ENCODE data around the gene C14orf180.

The C14orf180 gene

DNA sequence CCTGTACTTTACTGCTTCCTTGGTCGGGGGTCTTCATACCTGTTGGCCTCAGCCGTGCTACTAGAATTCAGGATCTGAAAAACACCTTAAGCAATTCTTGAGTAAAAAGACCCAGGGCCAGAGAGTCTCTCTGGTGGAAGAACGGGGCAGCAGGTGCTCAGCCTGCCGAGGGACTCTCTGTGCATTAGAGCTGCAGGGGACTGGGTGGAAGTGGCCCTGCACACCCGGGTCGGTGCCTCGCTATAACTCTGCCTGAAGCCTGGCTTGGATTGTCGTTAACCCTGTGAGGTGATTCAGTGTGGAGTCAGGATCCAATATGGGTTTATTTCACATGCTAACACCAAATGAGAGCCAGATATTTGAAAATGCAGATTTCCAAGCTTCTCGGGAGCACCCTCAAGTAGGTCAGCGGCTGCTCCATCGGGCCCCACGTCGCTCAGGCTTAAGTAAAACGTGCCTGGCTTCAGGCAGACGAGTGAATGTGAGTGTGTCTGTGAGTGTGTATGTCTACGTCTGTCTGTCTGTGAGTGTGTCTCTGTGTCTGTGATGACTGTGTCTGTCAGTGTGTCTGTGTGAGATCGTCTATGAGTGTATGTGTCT, 35.1 kb upstream of the C14orf180 start:
- H3K27me3 ChIP-seq (ENCODE audit: control insufficient read depth in 2 of 2, insufficient read depth in 2 of 2, low read length in 2 of 2): peaks cover 0 to 16% of the 10 kb centered on the region in 2 donors
- H3K4me3 ChIP-seq (ENCODE audit: low read length in 2 of 2): no peak overlapping the region
- no peak overlapping the region for H3K27ac ChIP-seq (ENCODE audit: low read depth in 2 of 2, low read length in 2 of 2)
- H3K9me3 ChIP-seq (ENCODE audit: control insufficient read depth in 2 of 2, low read length in 2 of 2): no peaks in the 10 kb centered on the region
- no peak overlapping the region for H3K9ac ChIP-seq (ENCODE audit: low read depth in 1 of 2, low read length in 2 of 2)
- no peaks in the 10 kb centered on the region for H3K4me1 ChIP-seq (ENCODE audit: control insufficient read depth in 2 of 2, insufficient read depth in 2 of 2, low read length in 2 of 2)
- no peaks in the 10 kb centered on the region for H3K36me3 ChIP-seq (ENCODE audit: control insufficient read depth in 2 of 2, insufficient read depth in 2 of 2, low read length in 2 of 2)

DNA sequence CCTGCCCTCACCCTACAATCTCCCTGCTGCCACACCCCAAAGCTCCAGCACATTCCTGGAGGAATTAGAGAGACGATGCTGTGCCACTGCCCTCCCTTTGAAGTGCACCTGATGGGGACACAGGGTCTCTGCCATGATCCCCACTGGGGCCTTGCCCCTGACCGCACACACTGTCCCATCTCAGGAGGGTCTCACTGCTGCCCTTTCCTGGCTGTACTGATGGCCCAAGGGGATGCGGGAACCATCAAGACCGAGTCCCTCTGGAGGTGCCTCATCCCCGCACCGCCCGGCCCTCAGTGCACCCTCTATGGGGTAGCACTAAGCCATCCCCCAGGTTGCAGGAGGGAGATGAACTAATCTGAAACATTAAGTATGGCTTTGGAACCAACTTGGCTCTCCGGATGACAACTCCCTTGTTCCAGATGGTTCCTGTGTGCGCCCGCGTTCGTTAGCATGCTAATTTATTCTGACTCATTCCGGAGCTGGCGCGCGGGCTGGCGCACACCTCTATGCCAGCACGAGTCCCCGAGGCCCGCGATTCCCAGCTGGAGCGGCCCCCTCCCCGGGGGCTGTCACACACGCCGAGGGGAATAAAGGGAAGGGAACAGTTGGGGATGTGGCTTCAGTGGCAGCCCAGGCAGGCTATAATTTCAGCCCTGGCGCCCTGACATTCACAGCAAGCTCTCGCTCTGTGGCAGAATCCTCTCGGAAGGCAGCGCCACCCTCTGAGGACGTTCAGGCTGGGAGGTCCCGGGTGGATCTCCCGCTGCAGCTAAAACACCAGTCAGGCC, 34.2 kb upstream of the C14orf180 start:
- Histone ChIP-seq H3K9ac (ENCODE audit: low read depth in 1 of 2, low read length in 2 of 2) (no peak overlapping the region), H3K27ac (ENCODE audit: low read depth in 2 of 2, low read length in 2 of 2) (no peak overlapping the region), H3K4me3 (ENCODE audit: low read length in 2 of 2) (no peak overlapping the region), H3K27me3 (ENCODE audit: control insufficient read depth in 2 of 2, insufficient read depth in 2 of 2, low read length in 2 of 2) (peaks cover 0 to 16% of the 10 kb centered on the region in 2 donors), H3K4me1 (ENCODE audit: control insufficient read depth in 2 of 2, insufficient read depth in 2 of 2, low read length in 2 of 2) (no peaks in the 10 kb centered on the region), H3K36me3 (ENCODE audit: control insufficient read depth in 2 of 2, insufficient read depth in 2 of 2, low read length in 2 of 2) (no peaks in the 10 kb centered on the region), H3K9me3 (ENCODE audit: control insufficient read depth in 2 of 2, low read length in 2 of 2) (no peaks in the 10 kb centered on the region)

DNA sequence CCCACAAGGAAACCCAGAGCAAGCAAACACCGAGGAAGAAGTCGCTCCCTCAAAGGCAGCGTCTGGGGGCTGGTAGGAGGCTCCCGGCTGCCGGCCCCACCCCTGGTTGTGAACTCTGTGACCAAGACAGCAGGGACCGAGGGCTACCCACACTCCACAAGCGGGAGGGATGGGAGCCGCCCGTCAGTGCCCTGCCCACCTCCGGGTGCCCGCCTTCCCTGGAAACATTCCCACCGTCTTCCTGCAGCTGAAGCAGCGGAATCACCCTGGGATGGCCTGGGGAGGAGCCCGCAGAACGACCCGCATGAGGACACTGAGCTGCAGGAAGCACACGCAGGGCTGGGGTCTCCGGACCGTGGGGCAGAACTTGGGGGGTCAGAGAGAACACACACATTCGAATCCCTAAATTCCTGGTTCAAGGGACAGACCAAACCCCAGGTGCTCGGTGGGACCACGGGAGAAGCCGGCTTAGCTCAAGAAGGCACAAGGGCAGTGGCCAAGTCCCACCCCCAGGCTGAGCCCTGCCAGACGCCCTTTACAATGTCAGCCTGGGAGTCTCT, 33.5 kb upstream of the C14orf180 start:
- Histone ChIP-seq H3K4me1 (ENCODE audit: control insufficient read depth in 2 of 2, insufficient read depth in 2 of 2, low read length in 2 of 2) (no peaks in the 10 kb centered on the region), H3K27me3 (ENCODE audit: control insufficient read depth in 2 of 2, insufficient read depth in 2 of 2, low read length in 2 of 2) (peaks cover 0 to 16% of the 10 kb centered on the region in 2 donors), H3K9me3 (ENCODE audit: control insufficient read depth in 2 of 2, low read length in 2 of 2) (no peaks in the 10 kb centered on the region), H3K27ac (ENCODE audit: low read depth in 2 of 2, low read length in 2 of 2) (no peak overlapping the region), H3K4me3 (ENCODE audit: low read length in 2 of 2) (no peak overlapping the region), H3K36me3 (ENCODE audit: control insufficient read depth in 2 of 2, insufficient read depth in 2 of 2, low read length in 2 of 2) (no peaks in the 10 kb centered on the region), H3K9ac (ENCODE audit: low read depth in 1 of 2, low read length in 2 of 2) (no peak overlapping the region)

GRCh38 chr14:104546591-104547309, 32.8 kb upstream of the C14orf180 start:
- H3K4me1 ChIP-seq (ENCODE audit: control insufficient read depth in 2 of 2, insufficient read depth in 2 of 2, low read length in 2 of 2): no peaks in the 10 kb centered on the region
- no peak overlapping the region for H3K4me3 ChIP-seq (ENCODE audit: low read length in 2 of 2)
- no peak overlapping the region for H3K27ac ChIP-seq (ENCODE audit: low read depth in 2 of 2, low read length in 2 of 2)
- peaks cover 0 to 16% of the 10 kb centered on the region in 2 donors for H3K27me3 ChIP-seq (ENCODE audit: control insufficient read depth in 2 of 2, insufficient read depth in 2 of 2, low read length in 2 of 2)
- H3K36me3 ChIP-seq (ENCODE audit: control insufficient read depth in 2 of 2, insufficient read depth in 2 of 2, low read length in 2 of 2): no peaks in the 10 kb centered on the region
- H3K9ac ChIP-seq (ENCODE audit: low read depth in 1 of 2, low read length in 2 of 2): no peak overlapping the region
- H3K9me3 ChIP-seq (ENCODE audit: control insufficient read depth in 2 of 2, low read length in 2 of 2): no peaks in the 10 kb centered on the region

GRCh38 chr14:104547310-104547997, 32.1 kb upstream of the C14orf180 start:
- Histone ChIP-seq H3K4me1 (ENCODE audit: control insufficient read depth in 2 of 2, insufficient read depth in 2 of 2, low read length in 2 of 2) (no peaks in the 10 kb centered on the region), H3K9ac (ENCODE audit: low read depth in 1 of 2, low read length in 2 of 2) (no peak overlapping the region), H3K9me3 (ENCODE audit: control insufficient read depth in 2 of 2, low read length in 2 of 2) (no peaks in the 10 kb centered on the region), H3K27me3 (ENCODE audit: control insufficient read depth in 2 of 2, insufficient read depth in 2 of 2, low read length in 2 of 2) (peaks cover 0 to 16% of the 10 kb centered on the region in 2 donors), H3K36me3 (ENCODE audit: control insufficient read depth in 2 of 2, insufficient read depth in 2 of 2, low read length in 2 of 2) (no peaks in the 10 kb centered on the region), H3K27ac (ENCODE audit: low read depth in 2 of 2, low read length in 2 of 2) (no peak overlapping the region), H3K4me3 (ENCODE audit: low read length in 2 of 2) (no peak overlapping the region)

GRCh38 chr14:104547998-104548700, 31.4 kb upstream of the C14orf180 start:
- Histone ChIP-seq H3K9me3 (ENCODE audit: control insufficient read depth in 2 of 2, low read length in 2 of 2) (no peaks in the 10 kb centered on the region), H3K27me3 (ENCODE audit: control insufficient read depth in 2 of 2, insufficient read depth in 2 of 2, low read length in 2 of 2) (peaks cover 0 to 14% of the 10 kb centered on the region in 2 donors), H3K27ac (ENCODE audit: low read depth in 2 of 2, low read length in 2 of 2) (no peak overlapping the region), H3K4me1 (ENCODE audit: control insufficient read depth in 2 of 2, insufficient read depth in 2 of 2, low read length in 2 of 2) (no peaks in the 10 kb centered on the region), H3K36me3 (ENCODE audit: control insufficient read depth in 2 of 2, insufficient read depth in 2 of 2, low read length in 2 of 2) (no peaks in the 10 kb centered on the region), H3K4me3 (ENCODE audit: low read length in 2 of 2) (no peak overlapping the region), H3K9ac (ENCODE audit: low read depth in 1 of 2, low read length in 2 of 2) (no peak overlapping the region)

- no peaks in the 10 kb centered on the region for H3K36me3 ChIP-seq (ENCODE audit: control insufficient read depth in 2 of 2, insufficient read depth in 2 of 2, low read length in 2 of 2)
- H3K27me3 ChIP-seq (ENCODE audit: control insufficient read depth in 2 of 2, insufficient read depth in 2 of 2, low read length in 2 of 2): peaks cover 0 to 13% of the 10 kb centered on the region in 2 donors
- no peak overlapping the region for H3K27ac ChIP-seq (ENCODE audit: low read depth in 2 of 2, low read length in 2 of 2)
- H3K9ac ChIP-seq (ENCODE audit: low read depth in 1 of 2, low read length in 2 of 2): no peak overlapping the region
- no peaks in the 10 kb centered on the region for H3K9me3 ChIP-seq (ENCODE audit: control insufficient read depth in 2 of 2, low read length in 2 of 2)
- H3K4me1 ChIP-seq (ENCODE audit: control insufficient read depth in 2 of 2, insufficient read depth in 2 of 2, low read length in 2 of 2): no peaks in the 10 kb centered on the region
- H3K4me3 ChIP-seq (ENCODE audit: low read length in 2 of 2): no peak overlapping the region
These were observed 30.6 kb upstream of the C14orf180 start for GRCh38 chr14:104548802-104549535.

DNA sequence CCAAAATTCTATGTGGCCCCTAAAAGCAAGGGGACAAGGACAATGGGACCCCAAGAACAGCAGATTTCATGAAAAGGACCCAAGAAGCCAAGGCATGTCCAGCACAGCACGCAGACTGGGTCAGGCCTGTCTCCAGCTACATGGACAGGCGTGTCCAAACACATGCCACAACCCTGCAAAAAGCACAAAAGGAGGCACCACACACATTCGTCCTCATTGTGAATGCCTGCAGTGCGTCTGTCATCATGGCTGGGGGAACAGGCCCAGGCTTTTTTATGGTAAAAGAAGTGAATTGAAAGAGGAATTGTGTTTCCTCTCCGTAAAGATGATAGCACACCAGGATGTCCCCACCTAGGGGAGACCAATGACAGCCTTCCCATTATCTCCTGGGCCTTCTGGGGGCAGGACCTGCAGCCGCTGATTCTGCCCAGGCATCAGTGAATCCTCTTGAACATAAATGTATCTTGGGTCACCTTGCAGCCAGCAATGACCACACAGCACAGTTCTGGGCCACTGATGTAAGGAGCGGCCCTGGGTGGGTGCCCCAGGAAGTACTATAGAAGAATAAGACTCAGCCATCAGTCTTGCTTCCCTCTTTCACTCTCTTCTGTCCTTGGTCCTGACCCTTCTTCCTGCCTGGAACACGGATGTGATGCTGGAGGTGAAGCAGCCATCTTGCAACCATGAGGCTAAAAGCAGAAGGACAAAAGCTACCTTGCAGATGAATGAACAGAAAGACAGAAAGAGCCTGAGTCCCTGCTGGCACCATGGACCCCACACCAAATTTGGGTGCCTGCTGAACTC, 29.8 kb upstream of the C14orf180 start:
- H3K36me3 ChIP-seq (ENCODE audit: control insufficient read depth in 2 of 2, insufficient read depth in 2 of 2, low read length in 2 of 2): no peaks in the 10 kb centered on the region
- H3K27me3 ChIP-seq (ENCODE audit: control insufficient read depth in 2 of 2, insufficient read depth in 2 of 2, low read length in 2 of 2): peaks cover 0 to 13% of the 10 kb centered on the region in 2 donors
- H3K9me3 ChIP-seq (ENCODE audit: control insufficient read depth in 2 of 2, low read length in 2 of 2): no peaks in the 10 kb centered on the region
- H3K4me1 ChIP-seq (ENCODE audit: control insufficient read depth in 2 of 2, insufficient read depth in 2 of 2, low read length in 2 of 2): no peaks in the 10 kb centered on the region
- H3K4me3 ChIP-seq (ENCODE audit: low read length in 2 of 2): no peak overlapping the region
- no peak overlapping the region for H3K27ac ChIP-seq (ENCODE audit: low read depth in 2 of 2, low read length in 2 of 2)
- no peak overlapping the region for H3K9ac ChIP-seq (ENCODE audit: low read depth in 1 of 2, low read length in 2 of 2)

All from mucosa of rectum (tissue), 2 donors.